Measurements from ENCODE around the gene COL1A1.

COL1A1 gene

DNA sequence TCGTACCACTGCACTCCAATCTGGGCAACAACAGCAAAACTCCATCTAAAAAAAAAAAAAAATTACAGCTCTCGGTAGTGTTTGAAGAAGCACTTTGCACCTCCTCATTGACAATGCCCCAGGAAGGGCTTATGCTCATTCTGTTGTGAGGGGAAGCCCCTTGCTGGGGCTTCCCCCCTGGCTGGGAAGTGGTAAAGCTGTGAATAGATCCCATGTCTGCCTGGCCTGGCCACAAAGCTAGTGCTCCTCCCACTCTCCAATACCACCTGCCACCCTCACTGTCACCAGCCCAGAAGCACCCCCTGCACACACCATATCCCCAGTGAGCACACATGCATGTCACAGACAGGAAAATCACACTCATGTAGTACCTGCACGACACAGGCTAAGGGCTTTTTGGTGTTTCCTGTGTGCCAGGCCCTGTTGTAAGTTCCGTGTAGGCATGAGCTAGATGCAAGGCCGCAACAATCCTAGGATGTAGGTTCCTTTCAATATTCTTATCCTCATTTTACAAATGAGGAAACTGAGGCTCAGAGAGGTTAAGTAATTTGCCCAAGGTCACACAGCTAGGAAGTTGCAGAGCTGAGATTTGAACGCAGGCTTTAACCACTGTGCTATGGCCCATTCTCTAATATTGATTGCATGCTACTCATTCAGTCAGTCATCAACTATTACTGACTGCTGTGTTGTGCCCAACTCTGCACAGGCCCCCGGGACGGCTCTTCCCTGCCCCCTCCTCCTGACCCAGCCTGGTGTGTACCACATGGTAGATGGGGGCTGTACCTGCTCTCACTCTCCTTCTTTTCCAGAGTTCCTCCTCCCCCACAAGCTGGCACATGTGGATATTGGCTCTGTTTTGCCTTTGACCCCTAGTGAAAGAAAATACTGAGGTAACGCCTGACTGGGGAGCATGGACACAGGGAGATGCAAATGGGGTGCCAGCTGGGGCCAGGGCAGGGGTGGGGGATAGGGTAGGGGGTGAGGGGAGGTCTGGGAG is 11.9 kb upstream of the COL1A1 start:
- FAIRE-seq: no peak
- DNase-seq (ENCODE audit: insufficient read length, low spot score): no peak
- TF ChIP-seq, protein P1, sequence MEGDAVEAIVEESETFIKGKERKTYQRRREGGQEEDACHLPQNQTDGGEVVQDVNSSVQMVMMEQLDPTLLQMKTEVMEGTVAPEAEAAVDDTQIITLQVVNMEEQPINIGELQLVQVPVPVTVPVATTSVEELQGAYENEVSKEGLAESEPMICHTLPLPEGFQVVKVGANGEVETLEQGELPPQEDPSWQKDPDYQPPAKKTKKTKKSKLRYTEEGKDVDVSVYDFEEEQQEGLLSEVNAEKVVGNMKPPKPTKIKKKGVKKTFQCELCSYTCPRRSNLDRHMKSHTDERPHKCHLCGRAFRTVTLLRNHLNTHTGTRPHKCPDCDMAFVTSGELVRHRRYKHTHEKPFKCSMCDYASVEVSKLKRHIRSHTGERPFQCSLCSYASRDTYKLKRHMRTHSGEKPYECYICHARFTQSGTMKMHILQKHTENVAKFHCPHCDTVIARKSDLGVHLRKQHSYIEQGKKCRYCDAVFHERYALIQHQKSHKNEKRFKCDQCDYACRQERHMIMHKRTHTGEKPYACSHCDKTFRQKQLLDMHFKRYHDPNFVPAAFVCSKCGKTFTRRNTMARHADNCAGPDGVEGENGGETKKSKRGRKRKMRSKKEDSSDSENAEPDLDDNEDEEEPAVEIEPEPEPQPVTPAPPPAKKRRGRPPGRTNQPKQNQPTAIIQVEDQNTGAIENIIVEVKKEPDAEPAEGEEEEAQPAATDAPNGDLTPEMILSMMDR (IDR thresholded peaks at IDR 0.05; ENCODE audit: insufficient read depth, missing control alignments): no peak

DNA sequence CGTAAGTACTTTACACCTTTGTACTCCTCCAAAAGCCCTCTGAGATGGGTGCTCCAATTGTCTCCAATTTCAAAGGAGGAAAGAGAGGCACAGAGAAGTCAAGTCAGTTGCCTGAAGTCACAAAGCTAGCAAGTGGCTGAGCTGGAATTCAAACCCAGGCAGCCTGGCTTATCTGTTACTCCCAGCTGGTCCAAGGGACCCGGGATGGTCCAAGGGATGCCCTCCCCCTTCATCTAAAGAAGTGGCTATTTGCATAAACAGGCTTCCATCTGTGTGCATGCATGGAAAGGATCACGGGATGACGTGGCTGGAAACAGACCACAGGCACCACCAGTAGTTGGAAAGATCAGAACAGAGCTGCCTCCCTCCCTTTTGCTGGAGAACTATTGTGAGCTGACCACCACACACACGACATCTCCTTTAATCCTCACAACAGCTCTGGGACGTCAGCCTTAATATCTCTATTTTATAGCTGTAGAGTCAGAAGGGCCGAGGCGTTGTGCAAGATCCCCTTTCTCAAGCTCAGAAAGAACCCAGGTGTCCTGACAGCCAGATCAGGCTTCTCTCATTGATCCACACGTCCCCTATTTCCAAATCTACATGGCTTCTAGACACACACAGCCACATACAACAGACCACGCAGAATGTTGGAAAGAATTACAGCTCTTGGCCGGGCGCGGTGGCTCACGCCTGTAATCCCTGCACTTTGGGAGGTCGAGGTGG is 10.9 kb upstream of the COL1A1 start:
- no peak for DNase-seq (ENCODE audit: insufficient read length, low spot score)
- TF ChIP-seq, protein P1 (IDR thresholded peaks at IDR 0.05; ENCODE audit: insufficient read depth, missing control alignments): no peak
- no peak for FAIRE-seq

DNA sequence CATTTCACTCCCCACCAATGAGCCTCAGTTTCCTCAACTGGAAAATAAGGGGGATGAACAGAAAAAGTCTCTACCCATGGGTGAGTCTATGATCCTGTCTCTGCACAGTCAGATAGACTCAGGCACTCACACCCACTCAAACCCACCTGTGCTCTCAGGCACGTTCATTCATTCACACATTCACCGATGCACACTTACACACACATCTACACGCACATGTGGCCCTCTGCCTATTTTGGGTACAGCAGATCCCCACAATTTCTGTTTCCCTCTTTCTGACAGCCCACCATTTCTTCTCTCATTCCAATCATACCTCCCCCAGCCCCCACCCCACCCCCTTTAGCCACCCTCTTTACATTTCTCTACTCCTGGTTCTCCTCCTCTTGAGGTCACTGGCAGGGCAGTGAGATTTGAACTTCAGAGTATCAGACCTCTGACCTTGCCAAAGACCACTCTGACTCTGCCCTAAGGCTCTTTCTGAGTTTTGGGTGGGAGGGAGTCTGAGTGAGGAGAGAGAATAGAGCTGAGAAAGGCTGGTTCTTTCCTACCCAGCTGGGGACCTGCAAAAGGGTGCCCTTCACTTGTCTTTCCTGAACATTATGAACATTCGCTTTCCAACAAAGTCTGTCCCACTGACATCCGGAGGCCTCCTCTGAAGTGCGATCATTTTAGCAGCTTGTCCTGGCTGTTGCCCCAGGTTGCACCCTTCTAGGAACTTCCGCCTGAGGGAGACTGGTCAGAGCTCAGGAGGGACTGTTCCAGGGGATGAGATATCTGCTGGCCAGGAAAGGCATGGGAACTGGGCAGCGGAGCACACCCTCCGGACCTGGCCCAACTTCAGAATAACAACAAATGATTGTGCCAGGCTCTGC is 10.1 kb upstream of the COL1A1 start:
- FAIRE-seq (no peak), DNase-seq (ENCODE audit: insufficient read length, low spot score) (no peak)
- TF ChIP-seq, protein P1 (IDR thresholded peaks at IDR 0.05; ENCODE audit: insufficient read depth, missing control alignments): no peak

DNA sequence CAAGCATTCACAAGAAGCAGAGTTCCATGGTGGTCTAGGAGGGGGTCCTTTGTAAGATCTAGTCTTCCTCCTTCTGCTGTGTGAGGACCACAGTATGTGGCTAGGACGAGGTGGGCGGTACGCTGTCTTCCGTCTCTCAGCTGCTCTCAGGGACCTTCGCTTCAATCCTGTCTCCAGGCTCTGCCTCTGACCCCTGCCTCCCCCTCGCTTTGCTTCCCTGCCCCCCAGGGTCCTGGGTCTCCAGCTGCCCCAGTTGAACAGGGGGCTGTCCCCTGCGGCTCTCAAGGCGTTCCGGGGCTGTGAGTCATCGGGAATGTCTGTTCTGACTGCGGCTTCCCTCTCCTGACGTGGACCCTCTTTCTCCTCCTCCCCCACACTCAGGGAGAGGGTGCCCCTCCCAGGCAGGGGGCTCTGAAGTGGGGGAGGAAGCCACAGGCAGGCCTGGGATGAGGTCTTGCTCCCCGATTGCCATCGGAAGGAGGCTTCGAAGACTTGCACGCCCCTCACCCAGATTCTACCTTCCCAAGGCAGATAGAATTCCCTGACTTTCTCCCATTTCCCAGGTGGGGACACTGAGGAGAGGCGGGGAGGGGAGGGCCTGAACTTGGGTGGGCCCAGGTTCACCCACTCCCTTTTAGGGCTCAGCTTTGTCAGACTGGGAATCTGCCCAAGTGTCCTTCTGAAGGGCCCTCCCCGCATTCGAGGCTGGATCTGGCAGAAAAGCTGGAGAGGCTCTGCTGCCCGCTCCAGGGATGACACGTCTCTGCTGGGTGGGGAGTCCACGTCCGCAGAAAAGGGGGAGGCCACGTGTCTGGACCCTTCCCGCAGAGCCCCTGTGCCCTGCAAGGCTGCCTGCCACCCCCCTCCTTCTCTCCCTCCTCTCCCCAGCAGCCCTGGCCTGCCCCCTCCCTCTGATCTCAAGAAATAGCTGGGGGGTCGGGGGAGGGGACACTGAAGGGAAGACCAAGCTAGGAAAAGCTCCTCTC is 9.1 kb upstream of the COL1A1 start:
- FAIRE-seq (no peak), DNase-seq (ENCODE audit: insufficient read length, low spot score) (no peak)
- TF ChIP-seq, protein P1 (IDR thresholded peaks at IDR 0.05; ENCODE audit: insufficient read depth, missing control alignments): no peak

DNA sequence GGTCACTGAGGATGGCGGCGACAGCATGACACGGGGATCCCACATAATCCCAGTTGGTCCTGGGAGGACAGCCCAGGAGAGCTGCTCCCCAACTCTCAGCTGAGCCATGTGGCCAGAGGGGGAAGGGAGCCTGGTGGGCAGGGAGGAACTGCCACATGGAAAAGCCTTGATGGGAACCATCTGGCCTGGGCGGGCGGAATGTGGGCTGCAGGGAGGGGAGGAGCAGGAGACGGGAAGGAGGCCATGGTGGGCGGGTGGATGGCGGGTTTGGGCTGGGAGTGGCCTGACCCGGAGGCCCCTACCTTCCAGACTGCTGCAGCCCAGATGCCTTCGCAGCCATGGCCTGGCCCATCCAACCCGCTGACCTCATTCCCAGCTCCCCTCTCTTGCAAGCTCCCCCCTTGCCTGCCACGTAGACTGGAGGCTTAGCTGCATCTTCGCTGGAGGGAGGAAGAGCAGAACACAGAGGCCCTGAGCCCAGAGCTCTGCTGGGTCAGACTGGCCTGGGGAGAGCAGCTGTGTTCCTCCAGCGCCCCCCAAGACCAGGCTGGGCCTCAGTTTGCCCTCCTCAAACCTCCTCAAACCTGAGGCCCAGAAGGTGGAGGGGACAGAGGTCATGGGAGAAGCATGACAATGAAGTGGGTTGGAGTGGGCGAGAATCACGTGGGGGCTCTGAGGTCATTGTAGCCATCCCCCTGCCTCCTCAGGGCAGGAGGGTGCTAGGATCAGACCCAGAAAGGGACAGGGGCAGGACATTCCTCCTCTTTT is 8.2 kb upstream of the COL1A1 start:
- FAIRE-seq (no peak), DNase-seq (ENCODE audit: insufficient read length, low spot score) (no peak)
- TF ChIP-seq, protein P1 (IDR thresholded peaks at IDR 0.05; ENCODE audit: insufficient read depth, missing control alignments): no peak

Measured in D721Med (cell line).